Gastrocnemius medialis (tissue), 4 donors: ENCODE data around the gene SESTD1. TPM values are rescaled to one million over a fixed set of nuclear protein-coding genes. Genes with fewer than 3 reads are reported as not detected.
"Not testable (repeated sequence)": the region's sequence is repeated elsewhere in the genome, so short reads cannot be mapped to it uniquely, and the experiment has no call there.

ENCODE experiments used
- ATAC-seq, 2 donors: fragments of 150-250 bp; one replicate each; pipeline ENCODE4 v1.9.1; 2016
- DNase-seq, 2 donors: peaks; one replicate each; pipeline ENCODE4 v3.0.0-alpha.2; 2019
- H3K27ac ChIP-seq, 4 donors: fragments of 200-600 bp; sonication (generic); 1 replicate in 1 of 4; 2 replicates in 3 of 4; pipeline ENCODE4 v1.5.1; 2016 to 2018; ENCODE audit warnings: mild to moderate bottlenecking in 2 of 4, moderate library complexity in 1 of 4
- H3K27me3 ChIP-seq, 3 donors: fragments of 200-600 bp; sonication (generic) in 2 of 3; 1 replicate in 1 of 3; 2 replicates in 2 of 3; pipeline versions ENCODE4 v1.5.1 to v1.6.0; 2016 to 2019; ENCODE audit warnings: mild to moderate bottlenecking in 1 of 3, moderate library complexity in 1 of 3
- H3K36me3 ChIP-seq, 2 donors: fragments of 200-600 bp; sonication (generic) in 1 of 2; one replicate each; pipeline ENCODE4 v1.5.1; 2017 to 2018
- H3K4me1 ChIP-seq, 2 donors: fragments of 200-600 bp; sonication (generic) in 1 of 2; one replicate each; pipeline ENCODE4 v1.5.1; 2016 to 2017; ENCODE audit warnings: mild to moderate bottlenecking in 2 of 2
- H3K4me3 ChIP-seq, 4 donors: fragments of 200-600 bp; sonication (generic) in 3 of 4; 1 replicate in 1 of 4; 2 replicates in 3 of 4; pipeline ENCODE4 v1.5.1; 2016 to 2019; ENCODE audit warnings: mild to moderate bottlenecking in 2 of 4
- H3K9me3 ChIP-seq, 3 donors: fragments of 200-600 bp; sonication (generic) in 2 of 3; 1 replicate in 1 of 3; 2 replicates in 2 of 3; pipeline ENCODE4 v1.5.1; 2016 to 2019
- CTCF ChIP-seq, 5 experiments: fragments of 450-650 bp in 3 of 5; fragments of 200-600 bp in 2 of 5; sonication (generic) in 2 of 5; IDR thresholded peaks in 4 of 5; conservative IDR thresholded peaks in 1 of 5; 1 replicate in 4 of 5; 2 replicates in 1 of 5; pipeline ENCODE4 v1.5.1; 2016 to 2019; ENCODE audit warnings: antibody characterized with exemption in 5 of 5, mild to moderate bottlenecking in 3 of 5, moderate library complexity in 3 of 5
- POLR2A ChIP-seq, 2 donors: fragments of 450-650 bp; IDR thresholded peaks; one replicate each; pipeline ENCODE4 v1.6.1; 2017; ENCODE audit warnings: antibody characterized with exemption in 2 of 2, mild to moderate bottlenecking in 2 of 2, moderate library complexity in 2 of 2
- in situ Hi-C, 4 donors: fragments of 200-750 bp; cut with MboI; loops; one replicate each; pipeline versions ENCODE4 v1.15.0 to v1.8.0; 2017; ENCODE audit warnings: low sequenced_read_pairs in 4 of 4
- intact Hi-C: fragments of 100-400 bp; cut with DNase I; formaldehyde crosslinking; loops from one replicate; pipeline ENCODE4 v1.15.1; 2023; ENCODE audit warnings: low total_unique reads
- total RNA-seq, 4 donors: library from RNA; depleted of rRNA; stranded (reverse); fragments of >200 nt; gene quantifications; one replicate each; pipeline versions ENCODE4 v1.1.0 to v1.2.3, GENCODE V29; 2016

The SESTD1 gene
- total RNA-seq, 4 donors from 2014 or later: 4.1 to 11.0 (median 8.6) TPM

- H3K36me3 ChIP-seq: no peaks in the 10 kb centered on the region
- TF ChIP-seq CTCF (IDR thresholded peaks at IDR 0.05 in 4 of 5, conservative IDR thresholded peaks at IDR 0.05 in 1 of 5) (no peak), POLR2A (IDR thresholded peaks at IDR 0.05) (no peak)
- H3K27me3 ChIP-seq: no peaks in the 10 kb centered on the region
- no peak for ATAC-seq
- DNase-seq: no peak
- no peak overlapping the region for H3K27ac ChIP-seq
- H3K4me1 ChIP-seq: no peaks in the 10 kb centered on the region
- in situ Hi-C loops: loop anchor here in 2 of 4 donors (25.0 kb wide), 2 partner anchors 135 to 210 kb away; no protein-coding TSS in a partner anchor
- intact Hi-C loops: no loop called here
- H3K4me3 ChIP-seq: no peak overlapping the region
- H3K9me3 ChIP-seq: no peaks in the 10 kb centered on the region
Measured at GRCh38 chr2:179201869-179202268, 62.8 kb downstream of the SESTD1 start.

- H3K4me3 ChIP-seq, H3K27me3 ChIP-seq, H3K9me3 ChIP-seq, H3K27ac ChIP-seq, intact Hi-C loops, H3K4me1 ChIP-seq, H3K36me3 ChIP-seq, DNase-seq, in situ Hi-C loops, ATAC-seq: not testable (repeated sequence)
Measured at GRCh38 chr2:179195926-179196590, 68.6 kb downstream of the SESTD1 start.

- intact Hi-C loops (no loop called here), in situ Hi-C loops (no loop called here)
- no peaks in the 10 kb centered on the region for H3K4me1 ChIP-seq
- H3K4me3 ChIP-seq: no peak overlapping the region
- no peaks in the 10 kb centered on the region for H3K27me3 ChIP-seq
- ATAC-seq: no peak
- DNase-seq: no peak
- H3K36me3 ChIP-seq: no peaks in the 10 kb centered on the region
- no peak overlapping the region for H3K27ac ChIP-seq
- TF ChIP-seq CTCF (IDR thresholded peaks at IDR 0.05 in 4 of 5, conservative IDR thresholded peaks at IDR 0.05 in 1 of 5) (no peak), POLR2A (IDR thresholded peaks at IDR 0.05) (no peak)
- no peaks in the 10 kb centered on the region for H3K9me3 ChIP-seq
Measured at GRCh38 chr2:179195141-179195540, 69.5 kb downstream of the SESTD1 start.

DNA sequence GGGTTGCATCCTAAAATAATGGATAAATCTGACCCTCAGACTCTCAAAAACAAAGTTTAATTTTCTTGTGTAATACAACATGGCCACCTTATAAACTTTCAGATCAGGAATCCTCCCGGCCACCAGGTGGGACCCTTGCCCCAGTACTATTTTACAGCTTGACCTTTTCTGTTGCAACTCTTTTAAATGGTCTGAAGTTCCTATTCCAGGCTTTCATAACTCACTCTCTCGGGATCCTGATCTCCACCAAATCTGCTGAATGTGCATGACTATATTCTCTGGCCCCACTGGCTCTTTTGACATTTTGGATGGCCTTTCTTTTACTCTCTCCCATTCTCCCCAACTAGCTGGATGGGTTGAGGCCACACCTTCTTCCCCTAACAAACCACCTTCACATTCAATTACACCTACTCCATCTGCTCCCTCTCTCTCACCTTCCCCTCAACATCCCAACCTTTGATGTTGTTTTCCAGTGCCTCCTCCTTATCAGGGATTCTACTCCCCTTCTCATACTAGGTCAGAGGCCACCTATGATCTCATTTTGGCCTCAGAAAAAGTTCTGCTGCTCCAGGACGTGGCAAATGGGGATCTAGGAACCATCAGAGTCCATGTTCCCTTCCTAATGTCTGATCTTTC lies 70.8 kb downstream of the SESTD1 start:
- Histone ChIP-seq H3K27me3 (no peaks in the 10 kb centered on the region), H3K36me3 (no peaks in the 10 kb centered on the region), H3K27ac (no peak overlapping the region), H3K4me3 (no peak overlapping the region), H3K9me3 (no peaks in the 10 kb centered on the region), H3K4me1 (no peaks in the 10 kb centered on the region)
- TF ChIP-seq POLR2A (IDR thresholded peaks at IDR 0.05) (no peak), CTCF (IDR thresholded peaks at IDR 0.05 in 4 of 5, conservative IDR thresholded peaks at IDR 0.05 in 1 of 5) (no peak)
- intact Hi-C loops: no loop called here
- DNase-seq: no peak
- no peak for ATAC-seq
- in situ Hi-C loops: no loop called here

DNA sequence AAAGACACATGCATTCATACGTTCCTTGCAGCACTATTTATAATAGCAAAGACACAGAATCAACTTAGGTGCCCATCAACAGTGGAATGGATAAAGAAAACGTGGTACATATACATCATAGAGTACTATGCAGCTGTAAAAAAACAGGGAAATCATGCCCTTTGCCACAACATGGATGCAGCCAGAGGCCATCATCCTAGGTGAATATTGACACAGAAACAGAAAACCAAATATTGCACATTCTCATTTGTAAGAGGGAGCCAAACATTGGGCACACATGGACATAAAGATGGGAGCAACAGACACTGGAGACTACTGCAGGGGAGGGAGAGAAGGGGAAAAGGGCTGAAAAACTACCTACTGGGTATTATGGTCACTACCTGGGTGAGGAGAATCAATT lies 73.5 kb downstream of the SESTD1 start:
- no peaks in the 10 kb centered on the region for H3K9me3 ChIP-seq
- ATAC-seq (no peak), DNase-seq (no peak)
- TF ChIP-seq POLR2A (IDR thresholded peaks at IDR 0.05) (no peak), CTCF (IDR thresholded peaks at IDR 0.05 in 4 of 5, conservative IDR thresholded peaks at IDR 0.05 in 1 of 5) (no peak)
- H3K4me1 ChIP-seq: no peaks in the 10 kb centered on the region
- H3K27ac ChIP-seq: no peak overlapping the region
- in situ Hi-C loops: no loop called here
- intact Hi-C loops: no loop called here
- H3K27me3 ChIP-seq: no peaks in the 10 kb centered on the region
- no peak overlapping the region for H3K4me3 ChIP-seq
- no peaks in the 10 kb centered on the region for H3K36me3 ChIP-seq
